Measurements from ENCODE around the gene POU2F1. TPM values are rescaled to one million over a fixed set of nuclear protein-coding genes. Genes with fewer than 3 reads are reported as not detected.
"Not testable (repeated sequence)": the region's sequence is repeated elsewhere in the genome, so short reads cannot be mapped to it uniquely, and the experiment has no call there.

POU2F1 gene
- total RNA-seq, 4 donors from 2014 or later, result 14.0 to 45.5 (median 19.8) TPM

DNA sequence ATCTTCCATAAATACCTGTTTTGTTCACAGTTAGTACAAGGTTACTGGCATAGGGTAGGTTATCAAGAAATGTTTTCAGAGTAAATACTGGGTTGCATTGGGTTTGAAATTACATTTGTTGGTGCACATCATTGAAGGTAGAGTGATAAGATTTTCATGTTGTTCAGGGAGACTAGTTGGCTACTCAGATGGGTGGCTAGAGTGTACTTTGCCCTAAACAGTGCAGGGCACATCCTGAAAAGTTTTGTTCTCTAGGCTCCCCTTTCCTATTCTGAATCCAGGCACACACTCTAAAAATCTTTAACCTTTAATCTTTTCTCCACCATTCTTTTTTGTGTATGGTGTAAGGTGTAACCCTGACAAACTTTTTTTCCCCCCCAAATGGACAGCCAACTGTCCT lies 18.0 kb downstream of the POU2F1 start:
- intact Hi-C loops (cut with DNase I), result no loop called here

GRCh38 chr1:167239257-167239656 lies 18.6 kb downstream of the POU2F1 start:
- H3K4me1 ChIP-seq, result peaks cover 6 to 8% of the 10 kb centered on the region in 2 donors
- no peak for DNase-seq
- H3K9me3 ChIP-seq, result no peaks in the 10 kb centered on the region
- H3K27ac ChIP-seq, result no peak overlapping the region
- no peak for TF ChIP-seq POLR2A (IDR thresholded peaks at IDR 0.05)
- TF ChIP-seq, protein P1, sequence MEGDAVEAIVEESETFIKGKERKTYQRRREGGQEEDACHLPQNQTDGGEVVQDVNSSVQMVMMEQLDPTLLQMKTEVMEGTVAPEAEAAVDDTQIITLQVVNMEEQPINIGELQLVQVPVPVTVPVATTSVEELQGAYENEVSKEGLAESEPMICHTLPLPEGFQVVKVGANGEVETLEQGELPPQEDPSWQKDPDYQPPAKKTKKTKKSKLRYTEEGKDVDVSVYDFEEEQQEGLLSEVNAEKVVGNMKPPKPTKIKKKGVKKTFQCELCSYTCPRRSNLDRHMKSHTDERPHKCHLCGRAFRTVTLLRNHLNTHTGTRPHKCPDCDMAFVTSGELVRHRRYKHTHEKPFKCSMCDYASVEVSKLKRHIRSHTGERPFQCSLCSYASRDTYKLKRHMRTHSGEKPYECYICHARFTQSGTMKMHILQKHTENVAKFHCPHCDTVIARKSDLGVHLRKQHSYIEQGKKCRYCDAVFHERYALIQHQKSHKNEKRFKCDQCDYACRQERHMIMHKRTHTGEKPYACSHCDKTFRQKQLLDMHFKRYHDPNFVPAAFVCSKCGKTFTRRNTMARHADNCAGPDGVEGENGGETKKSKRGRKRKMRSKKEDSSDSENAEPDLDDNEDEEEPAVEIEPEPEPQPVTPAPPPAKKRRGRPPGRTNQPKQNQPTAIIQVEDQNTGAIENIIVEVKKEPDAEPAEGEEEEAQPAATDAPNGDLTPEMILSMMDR (IDR thresholded peaks at IDR 0.05), result no peak
- no peaks in the 10 kb centered on the region for H3K27me3 ChIP-seq
- no peaks in the 10 kb centered on the region for H3K36me3 ChIP-seq
- no peak overlapping the region for H3K4me3 ChIP-seq (replicated peaks in 1 of 3)
- intact Hi-C loops (cut with DNase I), result no loop called here
- WGBS, 2 donors, result 95 to 96% methylated on average over 2 of the region's 2 CpGs

More for the DNA sequence above, 18.0 kb downstream of the POU2F1 start:
- H3K27ac ChIP-seq, result no peak overlapping the region
- H3K4me1 ChIP-seq, result peaks cover 7 to 8% of the 10 kb centered on the region in 2 donors
- H3K27me3 ChIP-seq, result no peaks in the 10 kb centered on the region
- H3K4me3 ChIP-seq (replicated peaks in 1 of 3), result no peak overlapping the region
- no peak for DNase-seq
- H3K36me3 ChIP-seq, result no peaks in the 10 kb centered on the region
- TF ChIP-seq, protein P1 (IDR thresholded peaks at IDR 0.05), result no peak
- H3K9me3 ChIP-seq, result no peaks in the 10 kb centered on the region

DNA sequence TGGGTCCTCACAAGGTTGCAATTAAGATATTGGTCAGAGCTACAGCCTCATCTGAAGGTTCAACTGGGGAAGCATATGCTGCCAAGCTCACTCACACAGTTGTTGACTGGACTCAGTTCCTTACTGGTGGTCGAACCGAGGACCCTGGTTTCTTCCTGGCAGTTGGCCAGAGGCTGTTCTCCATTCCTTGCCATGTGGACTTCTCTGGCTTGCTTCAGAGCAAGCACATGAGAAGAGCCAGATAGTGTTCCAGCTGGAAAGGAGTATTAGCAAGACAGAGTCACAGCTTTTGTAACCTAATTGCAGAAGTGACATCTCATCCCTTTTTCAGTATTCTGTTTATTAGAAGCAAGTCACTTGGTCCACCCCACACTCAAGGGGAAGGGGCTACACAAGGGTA lies 23.6 kb downstream of the POU2F1 start:
- H3K4me1 ChIP-seq, result peaks cover 4 to 10% of the 10 kb centered on the region in 2 donors
- DNase-seq, result no peak
- intact Hi-C loops (cut with DNase I), result no loop called here
- no peaks in the 10 kb centered on the region for H3K36me3 ChIP-seq
- no peaks in the 10 kb centered on the region for H3K27me3 ChIP-seq
- 95 to 100% methylated on average over 2 of the region's 2 CpGs for WGBS, 2 donors
- TF ChIP-seq, protein P1 (IDR thresholded peaks at IDR 0.05), result no peak
- no peak for TF ChIP-seq POLR2A (IDR thresholded peaks at IDR 0.05)
- H3K4me3 ChIP-seq (replicated peaks in 1 of 3), result no peak overlapping the region
- no peaks in the 10 kb centered on the region for H3K9me3 ChIP-seq
- H3K27ac ChIP-seq, result no peak overlapping the region

GRCh38 chr1:167245168-167245567 lies 24.5 kb downstream of the POU2F1 start:
- H3K36me3 ChIP-seq; DNase-seq; H3K4me3 ChIP-seq (replicated peaks in 1 of 3); H3K27me3 ChIP-seq; intact Hi-C loops (cut with DNase I); H3K27ac ChIP-seq; H3K4me1 ChIP-seq; H3K9me3 ChIP-seq: not testable (repeated sequence)
- 85 to 94% methylated on average over 5 of the region's 5 CpGs for WGBS, 2 donors

DNA sequence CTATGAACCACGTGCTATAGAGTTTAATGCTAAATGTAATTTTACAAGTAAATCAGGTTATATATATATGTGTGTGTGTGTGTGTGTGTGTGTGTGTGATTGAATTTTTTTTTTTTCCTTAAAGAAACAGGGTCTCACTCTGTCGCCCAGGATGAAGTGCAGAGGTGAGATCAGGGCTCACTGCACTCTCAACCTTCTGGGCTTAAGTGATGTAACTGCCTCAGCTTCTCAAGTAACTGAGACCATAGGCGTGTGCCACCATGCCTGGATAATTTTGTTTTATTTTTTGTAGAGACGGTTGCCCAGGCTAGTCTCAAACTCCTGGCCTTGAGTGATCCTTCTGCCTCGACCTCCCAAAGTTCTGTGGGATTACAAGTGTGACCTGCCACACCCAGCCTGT lies 26.3 kb downstream of the POU2F1 start:
- no peaks in the 10 kb centered on the region for H3K9me3 ChIP-seq
- H3K27ac ChIP-seq, result no peak overlapping the region
- no peak for DNase-seq
- no peaks in the 10 kb centered on the region for H3K36me3 ChIP-seq
- 67 to 71% methylated on average over 5 of the region's 5 CpGs for WGBS, 2 donors
- no peak overlapping the region for H3K4me3 ChIP-seq (replicated peaks in 1 of 3)
- no peaks in the 10 kb centered on the region for H3K27me3 ChIP-seq
- intact Hi-C loops (cut with DNase I), result no loop called here
- H3K4me1 ChIP-seq, result peaks cover 4 to 10% of the 10 kb centered on the region in 2 donors
- TF ChIP-seq, protein P1 (IDR thresholded peaks at IDR 0.05), result no peak
- TF ChIP-seq POLR2A (IDR thresholded peaks at IDR 0.05), result no peak

DNA sequence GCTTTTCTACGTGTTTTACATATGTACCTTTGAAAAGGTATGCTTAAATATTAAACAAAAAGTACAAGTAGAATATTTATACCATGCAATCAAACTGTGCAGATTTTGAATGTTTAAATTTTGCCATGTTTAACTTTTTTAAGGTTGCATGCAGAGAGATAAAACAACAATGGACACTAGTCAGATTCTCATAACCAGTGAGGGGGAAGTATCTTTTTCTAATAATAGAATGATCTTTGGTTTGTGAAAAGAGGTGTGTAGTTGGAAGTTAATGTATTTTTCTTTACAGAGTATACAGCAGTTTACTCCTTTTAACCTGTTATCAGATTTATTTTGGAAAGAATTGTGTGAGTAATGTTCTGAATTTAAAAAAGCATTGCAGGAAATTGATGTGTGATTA lies 27.1 kb downstream of the POU2F1 start:
- TF ChIP-seq POLR2A (IDR thresholded peaks at IDR 0.05), result no peak
- TF ChIP-seq, protein P1 (IDR thresholded peaks at IDR 0.05), result no peak
- H3K27ac ChIP-seq, result no peak overlapping the region
- H3K4me1 ChIP-seq, result peaks cover 4 to 10% of the 10 kb centered on the region in 2 donors
- H3K4me3 ChIP-seq (replicated peaks in 1 of 3), result no peak overlapping the region
- H3K36me3 ChIP-seq, result no peaks in the 10 kb centered on the region
- H3K9me3 ChIP-seq, result no peaks in the 10 kb centered on the region
- no peaks in the 10 kb centered on the region for H3K27me3 ChIP-seq
- DNase-seq, result no peak
- 93% methylated on average over 1 of the region's 1 CpG for WGBS, 2 donors
- intact Hi-C loops (cut with DNase I), result no loop called here

Data from thyroid gland (tissue), 4 donors.